Neural cell (in vitro differentiated cells): ENCODE data around the gene CUBN. TPM values are rescaled to one million over a fixed set of nuclear protein-coding genes. Genes with fewer than 3 reads are reported as not detected.

Experiments used
- H2AFZ ChIP-seq: fragments of 200-600, 300-800 bp; sonication (generic), shearing (Covaris generic); 2 replicates; pipeline ENCODE4 v1.6.0; 2014; ENCODE audit warnings: low read depth, mild to moderate bottlenecking, antibody characterized with exemption, low read length, moderate library complexity
- H3F3A ChIP-seq: fragments of 200-600 bp; shearing (Covaris generic); 2 replicates; pipeline ENCODE4 v1.6.1; 2016; ENCODE audit warnings: mild to moderate bottlenecking, moderate library complexity, mixed read lengths, antibody characterized with exemption, low read length; ENCODE audit not compliant: insufficient read depth, poor library complexity, severe bottlenecking
- H3K27ac ChIP-seq: fragments of 200-600, 300-800 bp; sonication (generic), shearing (Covaris generic); 2 replicates; pipeline ENCODE4 v1.5.1; 2014; ENCODE audit warnings: mild to moderate bottlenecking, low read length, moderate library complexity
- H3K27me3 ChIP-seq: fragments of 300-800, 200-600 bp; sonication (generic), shearing (Covaris generic); 2 replicates; pipeline ENCODE4 v1.6.0; 2014; ENCODE audit warnings: mild to moderate bottlenecking, low read depth, low read length, moderate library complexity; ENCODE audit not compliant: insufficient read depth
- H3K36me3 ChIP-seq: fragments of 300-800, 200-600 bp; sonication (generic), shearing (Covaris generic); 2 replicates; pipeline ENCODE4 v1.5.1; 2014; ENCODE audit warnings: mild to moderate bottlenecking, antibody characterized with exemption, low read length, moderate library complexity; ENCODE audit not compliant: insufficient read depth
- H3K4me2 ChIP-seq: fragments of 300-800, 200-600 bp; sonication (generic), shearing (Covaris generic); 2 replicates; pipeline ENCODE4 v1.6.0; 2014; ENCODE audit warnings: mild to moderate bottlenecking, low read length
- H3K4me3 ChIP-seq: fragments of 300-800, 200-600 bp; sonication (generic), shearing (Covaris generic); 2 replicates; pipeline ENCODE4 v1.5.1; 2014; ENCODE audit warnings: mild to moderate bottlenecking, low read length, moderate library complexity
- H3K79me2 ChIP-seq: fragments of 200-600 bp; shearing (Covaris generic); replicated peaks from 2 replicates; pipeline ENCODE4 v1.6.0; 2014; ENCODE audit warnings: mild to moderate bottlenecking, low read length, moderate library complexity; ENCODE audit not compliant: insufficient read depth
- H3K9ac ChIP-seq: fragments of 300-800, 200-600 bp; sonication (generic), shearing (Covaris generic); 2 replicates; pipeline ENCODE4 v1.6.1; 2016; ENCODE audit warnings: mild to moderate bottlenecking, low read length, mixed read lengths
- H3K9me2 ChIP-seq: fragments of 200-600 bp; shearing (Covaris generic); 2 replicates; pipeline ENCODE4 v1.6.1; 2016; ENCODE audit warnings: mild to moderate bottlenecking, low read length, mixed read lengths; ENCODE audit not compliant: insufficient read depth
- H3K9me3 ChIP-seq: fragments of 200-600, 300-800 bp; sonication (generic), shearing (Covaris generic); 2 replicates; pipeline ENCODE4 v1.6.1; 2016; ENCODE audit warnings: mild to moderate bottlenecking, mixed run types, low read length, moderate library complexity, mixed read lengths
- H4K20me1 ChIP-seq: fragments of 200-600 bp; shearing (Covaris generic); 2 replicates; pipeline ENCODE4 v1.6.1; 2016; ENCODE audit warnings: mild to moderate bottlenecking, mixed run types; ENCODE audit not compliant: insufficient read depth
- CTCF ChIP-seq: fragments of 450-650 bp; IDR thresholded peaks from 2 replicates; pipeline ENCODE4 v1.5.1; 2014; ENCODE audit warnings: antibody characterized with exemption, mild to moderate bottlenecking, moderate library complexity; ENCODE audit not compliant: poor library complexity, severe bottlenecking
- EP300 ChIP-seq: fragments of 450-650 bp; conservative IDR thresholded peaks from 2 replicates; pipeline ENCODE4 v1.6.1; 2014; ENCODE audit warnings: antibody characterized with exemption, mild to moderate bottlenecking, moderate library complexity; ENCODE audit not compliant: poor library complexity, severe bottlenecking
- EZH2 ChIP-seq: fragments of 200-600, 300-800 bp; shearing (Covaris generic), sonication (generic); IDR thresholded peaks from 2 replicates; pipeline ENCODE4 v1.6.1; 2014; ENCODE audit warnings: antibody characterized with exemption, low read length, borderline replicate concordance, mild to moderate bottlenecking; ENCODE audit not compliant: insufficient read depth, poor library complexity, severe bottlenecking
- MXI1 ChIP-seq: fragments of 450-650 bp; conservative IDR thresholded peaks from 2 replicates; pipeline ENCODE4 v1.6.1; 2014; ENCODE audit warnings: antibody characterized with exemption, mild to moderate bottlenecking; ENCODE audit not compliant: poor library complexity, severe bottlenecking
- POLR2AphosphoS5 ChIP-seq: IDR thresholded peaks from 2 replicates; pipeline ENCODE4 v1.6.1; 2012
- RAD21 ChIP-seq: fragments of 450-650 bp; conservative IDR thresholded peaks from 2 replicates; pipeline ENCODE4 v1.6.1; 2014; ENCODE audit warnings: antibody characterized with exemption, mild to moderate bottlenecking, moderate library complexity
- REST ChIP-seq: IDR thresholded peaks from 2 replicates; pipeline ENCODE4 v1.6.1; 2012; ENCODE audit warnings: borderline replicate concordance
- SMC3 ChIP-seq: fragments of 450-650 bp; conservative IDR thresholded peaks from 2 replicates; pipeline ENCODE4 v1.6.1; 2014; ENCODE audit warnings: antibody characterized with exemption, mild to moderate bottlenecking, moderate library complexity; ENCODE audit not compliant: poor library complexity
- TAF1 ChIP-seq: IDR thresholded peaks from 2 replicates; pipeline ENCODE4 v1.6.1; 2012; ENCODE audit warnings: low read depth
- polyA plus RNA-seq: library from polyadenylated mRNA; depleted of rRNA; stranded (reverse); fragments of >200 nt; gene quantifications from 2 replicates; pipeline ENCODE4 v1.2.3, GENCODE V29; 2014

Gene CUBN
- polyA plus RNA-seq, 1 donor from 2014 or later: 7.1 TPM

GRCh38 chr10:17073725-17074540 is 55.7 kb downstream of the CUBN start:
- Histone ChIP-seq H3F3A (no peaks in the 10 kb centered on the region), H3K4me2 (no peak overlapping the region), H3K9me3 (no peaks in the 10 kb centered on the region), H3K79me2 (no peaks in the 10 kb centered on the region), H3K9ac (no peak overlapping the region), H3K27ac (peak overlapping the region; percentile 37), H3K9me2 (no peaks in the 10 kb centered on the region), H3K4me3 (no peak overlapping the region), H3K36me3 (no peaks in the 10 kb centered on the region), H3K27me3 (no peaks in the 10 kb centered on the region), H4K20me1 (no peaks in the 10 kb centered on the region), H2AFZ (no peak overlapping the region)
- TF ChIP-seq POLR2AphosphoS5: no peak
- no peak for TF ChIP-seq RAD21
- no peak for TF ChIP-seq EZH2
- no peak for TF ChIP-seq REST
- TF ChIP-seq TAF1: no peak
- no peak for TF ChIP-seq CTCF
- no peak for TF ChIP-seq SMC3
- no peak for TF ChIP-seq MXI1
- no peak for TF ChIP-seq EP300

GRCh38 chr10:17068953-17069352 is 60.7 kb downstream of the CUBN start:
- Histone ChIP-seq H3F3A (no peaks in the 10 kb centered on the region), H3K9me2 (no peaks in the 10 kb centered on the region), H3K36me3 (no peaks in the 10 kb centered on the region), H3K27me3 (no peaks in the 10 kb centered on the region), H3K27ac (no peak overlapping the region), H4K20me1 (no peaks in the 10 kb centered on the region), H3K9me3 (no peaks in the 10 kb centered on the region), H3K4me2 (no peak overlapping the region), H2AFZ (no peak overlapping the region), H3K9ac (no peak overlapping the region), H3K4me3 (no peak overlapping the region), H3K79me2 (no peaks in the 10 kb centered on the region)
- TF ChIP-seq MXI1: no peak
- no peak for TF ChIP-seq SMC3
- TF ChIP-seq TAF1: no peak
- no peak for TF ChIP-seq EP300
- TF ChIP-seq EZH2: no peak
- no peak for TF ChIP-seq REST
- no peak for TF ChIP-seq CTCF
- no peak for TF ChIP-seq POLR2AphosphoS5
